Hepatocyte (in vitro differentiated cells): Measurements from ENCODE around the gene CDH15.

Experiments used
- EZH2 ChIP-seq: fragments of 200-600 bp; sonication (generic); IDR thresholded peaks from 2 replicates; pipeline ENCODE4 v1.6.1; 2016; ENCODE audit warnings: antibody characterized with exemption, mild to moderate bottlenecking, borderline replicate concordance
- EZH2phosphoT487 ChIP-seq: fragments of 200-600 bp; sonication (generic); IDR thresholded peaks from one replicate; pipeline ENCODE4 v1.6.1; 2018; ENCODE audit warnings: antibody characterized with exemption, mild to moderate bottlenecking, low read depth, moderate library complexity; ENCODE audit not compliant: unreplicated experiment, severe bottlenecking
- TF ChIP-seq, protein P1 (sequence below): fragments of 200-600 bp; sonication (generic); IDR thresholded peaks from 2 replicates; pipeline ENCODE4 v1.5.1; 2016; ENCODE audit warnings: antibody characterized with exemption, mild to moderate bottlenecking; ENCODE audit not compliant: poor library complexity

DNA sequence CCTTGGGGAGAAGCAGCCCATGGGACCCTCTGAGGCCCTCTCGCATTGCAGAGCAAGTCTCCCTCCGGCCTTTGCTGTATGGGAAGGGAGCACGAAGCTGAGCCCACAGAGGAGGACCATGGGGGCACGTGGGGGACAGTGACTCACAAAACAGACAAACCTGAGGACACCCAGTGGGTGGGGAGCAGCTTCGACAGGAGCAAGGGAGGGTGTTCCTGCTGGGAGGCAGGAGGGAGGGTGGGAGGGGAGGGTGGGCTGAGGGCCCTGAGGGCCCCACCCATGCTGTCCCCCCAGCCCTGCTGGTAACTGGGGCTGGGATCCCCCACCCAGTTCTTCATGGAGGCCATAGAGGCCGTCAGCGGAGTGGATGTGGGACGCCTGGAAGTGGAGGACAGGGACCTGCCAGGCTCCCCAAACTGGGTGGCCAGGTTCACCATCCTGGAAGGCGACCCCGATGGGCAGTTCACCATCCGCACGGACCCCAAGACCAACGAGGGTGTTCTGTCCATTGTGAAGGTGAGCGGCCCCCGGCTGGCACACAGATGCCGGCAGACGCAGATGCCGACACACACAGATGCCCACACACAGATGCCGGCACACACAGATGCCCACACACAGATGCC, 16.3 kb downstream of the CDH15 start:
- TF ChIP-seq, protein P1, sequence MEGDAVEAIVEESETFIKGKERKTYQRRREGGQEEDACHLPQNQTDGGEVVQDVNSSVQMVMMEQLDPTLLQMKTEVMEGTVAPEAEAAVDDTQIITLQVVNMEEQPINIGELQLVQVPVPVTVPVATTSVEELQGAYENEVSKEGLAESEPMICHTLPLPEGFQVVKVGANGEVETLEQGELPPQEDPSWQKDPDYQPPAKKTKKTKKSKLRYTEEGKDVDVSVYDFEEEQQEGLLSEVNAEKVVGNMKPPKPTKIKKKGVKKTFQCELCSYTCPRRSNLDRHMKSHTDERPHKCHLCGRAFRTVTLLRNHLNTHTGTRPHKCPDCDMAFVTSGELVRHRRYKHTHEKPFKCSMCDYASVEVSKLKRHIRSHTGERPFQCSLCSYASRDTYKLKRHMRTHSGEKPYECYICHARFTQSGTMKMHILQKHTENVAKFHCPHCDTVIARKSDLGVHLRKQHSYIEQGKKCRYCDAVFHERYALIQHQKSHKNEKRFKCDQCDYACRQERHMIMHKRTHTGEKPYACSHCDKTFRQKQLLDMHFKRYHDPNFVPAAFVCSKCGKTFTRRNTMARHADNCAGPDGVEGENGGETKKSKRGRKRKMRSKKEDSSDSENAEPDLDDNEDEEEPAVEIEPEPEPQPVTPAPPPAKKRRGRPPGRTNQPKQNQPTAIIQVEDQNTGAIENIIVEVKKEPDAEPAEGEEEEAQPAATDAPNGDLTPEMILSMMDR: no peak
- TF ChIP-seq EZH2: no peak
- TF ChIP-seq EZH2phosphoT487: no peak
